GM12878 (cell line): ENCODE results near the gene RFK. TPM values are rescaled to one million over a fixed set of nuclear protein-coding genes. Genes with fewer than 3 reads are reported as not detected.

Experiments
- ATAC-seq: fragments of 200-7000 bp; cut with Tn5 transposase; 3 replicates; pipeline ENCODE4 v1.9.1; 2020; ENCODE audit warnings: mild to moderate bottlenecking, moderate library complexity
- BruUV-seq: library from RNA; stranded (reverse); fragments of 400-500 nt; replicated peaks from 2 replicates; lab custom pipeline; 2021; lab: Mats Ljungman, UMichigan
- CTCF ChIA-PET: fragments of 300-600 bp; sonication (Branson Sonifier 250); formaldehyde crosslinking; extraction: SDS; loops from one replicate; lab custom pipeline; 2021; ENCODE audit warnings: inconsistent platforms; lab: Yijun Ruan, JAX
- POLR2A ChIA-PET: fragments of 350-600 bp; formaldehyde crosslinking; extraction: SDS; loops from one replicate; lab custom pipeline; 2021; ENCODE audit warnings: inconsistent platforms; lab: Charles Lee
- RAD21 ChIA-PET: fragments of 300-600 bp; sonication (Branson Sonifier 250); formaldehyde crosslinking; loops from one replicate; lab custom pipeline; 2023; ENCODE audit warnings: antibody characterized with exemption; ENCODE audit not compliant: unreplicated experiment; lab: Charles Lee
- SMC1A ChIA-PET: fragments of 300-600 bp; sonication (Branson Sonifier 250); formaldehyde crosslinking; loops from one replicate; lab custom pipeline; 2023; ENCODE audit not compliant: unreplicated experiment, uncharacterized antibody; lab: Charles Lee
- DNase-seq: peaks from one replicate; pipeline ENCODE4 v3.0.0-alpha.2; 2011; ENCODE audit warnings: low read depth, low spot score
- FAIRE-seq: peaks from 3 replicates; lab custom pipeline; 2011; peaks lifted over from hg19 to GRCh38; lab: Jason Lieb, UNC
- H2AFZ ChIP-seq: 2 replicates; pipeline ENCODE4 v1.6.0; 2011; ENCODE audit warnings: low read depth, low read length, control low read depth; ENCODE audit not compliant: control insufficient read depth
- H3K27ac ChIP-seq: 2 replicates; pipeline ENCODE4 v1.5.1; 2011; ENCODE audit warnings: control low read depth; ENCODE audit not compliant: control insufficient read depth, insufficient read depth
- H3K27me3 ChIP-seq, 2 experiments: replicated peaks in 1 of 2; 2 replicates each; pipeline versions ENCODE4 v1.6.0 to v1.6.1; 2011; ENCODE audit warnings: low read length in 1 of 2; ENCODE audit not compliant: control insufficient read depth in 2 of 2, insufficient read depth in 2 of 2
- H3K36me3 ChIP-seq, 2 experiments: 2 replicates each; pipeline ENCODE4 v1.5.1; 2011; ENCODE audit warnings: low read length in 1 of 2; ENCODE audit not compliant: control insufficient read depth in 2 of 2, insufficient read depth in 2 of 2
- H3K4me1 ChIP-seq: 2 replicates; pipeline ENCODE4 v1.6.1; 2011; ENCODE audit warnings: mild to moderate bottlenecking, low read length, moderate library complexity, mixed read lengths; ENCODE audit not compliant: control insufficient read depth, insufficient read depth
- H3K4me2 ChIP-seq: 2 replicates; pipeline ENCODE4 v1.6.0; 2011; ENCODE audit warnings: control low read depth; ENCODE audit not compliant: control insufficient read depth, insufficient read depth
- H3K4me3 ChIP-seq: fragments of 200-600 bp; sonication (generic); 2 replicates; pipeline ENCODE4 v1.5.1; 2016
- H3K79me2 ChIP-seq: 2 replicates; pipeline ENCODE4 v1.6.0; 2011; ENCODE audit warnings: low read length; ENCODE audit not compliant: control insufficient read depth, insufficient read depth
- H3K9ac ChIP-seq: 2 replicates; pipeline ENCODE4 v1.8.0; 2011; ENCODE audit warnings: low read length, control low read depth, mixed read lengths; ENCODE audit not compliant: control insufficient read depth, insufficient read depth
- H3K9me3 ChIP-seq: replicated peaks from 3 replicates; pipeline ENCODE4 v1.5.1; 2011; ENCODE audit warnings: mild to moderate bottlenecking, low read length; ENCODE audit not compliant: control insufficient read depth, insufficient read depth
- H4K20me1 ChIP-seq: 2 replicates; pipeline ENCODE4 v1.6.0; 2011; ENCODE audit not compliant: control insufficient read depth, insufficient read depth
- CHD1 ChIP-seq: IDR thresholded peaks from 2 replicates; pipeline ENCODE4 v1.6.1; 2012; ENCODE audit warnings: low read depth, low read length, improper control_type of control experiment
- ETV6 ChIP-seq, 2 experiments: fragments of 450-650 bp in 1 of 2; IDR thresholded peaks in 1 of 2; conservative IDR thresholded peaks in 1 of 2; 2 replicates each; pipeline ENCODE4 v1.6.1; 2014; ENCODE audit warnings: antibody characterized with exemption in 1 of 2, borderline replicate concordance in 1 of 2, low read depth in 1 of 2, mild to moderate bottlenecking in 1 of 2, moderate library complexity in 1 of 2
- FOS ChIP-seq: IDR thresholded peaks from 3 replicates; pipeline ENCODE4 v1.6.1; 2011; ENCODE audit warnings: borderline replicate concordance; ENCODE audit not compliant: insufficient read length; ENCODE audit errors: extremely low read depth
- RBBP5 ChIP-seq: fragments of 200-600 bp; sonication (generic); conservative IDR thresholded peaks from 2 replicates; pipeline ENCODE4 v1.6.1; 2016
- RFX5 ChIP-seq: IDR thresholded peaks from 2 replicates; pipeline ENCODE4 v1.6.1; 2011; ENCODE audit warnings: low read depth, low read length, improper control_type of control experiment
- RUNX3 ChIP-seq: IDR thresholded peaks from 2 replicates; pipeline ENCODE4 v1.6.1; 2012; ENCODE audit warnings: low read length, inconsistent platforms
- SIN3A ChIP-seq: IDR thresholded peaks from 2 replicates; pipeline ENCODE4 v1.6.1; 2012; ENCODE audit warnings: low read depth, low read length, improper control_type of control experiment
- SMARCA5 ChIP-seq: fragments of 450-650 bp; IDR thresholded peaks from 2 replicates; pipeline ENCODE4 v1.6.1; 2017; ENCODE audit warnings: mild to moderate bottlenecking
- SREBF2 ChIP-seq: IDR thresholded peaks from 2 replicates; pipeline ENCODE4 v1.6.1; 2012; ENCODE audit warnings: mild to moderate bottlenecking, low read length
- SUZ12 ChIP-seq: fragments of 200-600 bp; sonication (generic); IDR thresholded peaks from one replicate; pipeline ENCODE4 v1.6.1; 2018; ENCODE audit warnings: antibody characterized with exemption, mild to moderate bottlenecking; ENCODE audit not compliant: unreplicated experiment
- WRNIP1 ChIP-seq: IDR thresholded peaks from 2 replicates; pipeline ENCODE4 v1.6.1; 2011; ENCODE audit warnings: low read depth, low read length, improper control_type of control experiment, borderline replicate concordance
- YBX1 ChIP-seq: fragments of 450-650 bp; IDR thresholded peaks from 2 replicates; pipeline ENCODE4 v1.6.1; 2016; ENCODE audit warnings: antibody characterized with exemption
- ZZZ3 ChIP-seq: IDR thresholded peaks from 2 replicates; pipeline ENCODE4 v1.6.1; 2011; ENCODE audit warnings: low read depth; ENCODE audit not compliant: control insufficient read depth, insufficient read length
- WGBS: methylation state at CpG from one replicate; pipeline ENCODE4 v1.1.6; 2016; ENCODE audit warnings: low lambda C conversion rate; ENCODE audit not compliant: insufficient replicate concordance, insufficient coverage; ENCODE audit errors: missing lambda C conversion rate; 5-methylcytosine and 5-hydroxymethylcytosine counted together
- in situ Hi-C: fragments of 300-500 bp; cut with MboI; formaldehyde crosslinking; loops from 9 replicates; pipeline ENCODE4 v1.14.3; 2018; ENCODE audit warnings: mixed read lengths
- intact Hi-C: fragments of 100-400 bp; cut with micrococcal nuclease; formaldehyde crosslinking; loops from one replicate; pipeline ENCODE4 v1.14.2; 2022; ENCODE audit not compliant: unreplicated experiment
- polyA plus RNA-seq, 11 experiments: library from polyadenylated mRNA; depleted of rRNA in 4 of 11; unstranded in 6 of 11; stranded (reverse) in 5 of 11; fragments of >200 nt; fragmentation: Nextera tagmentation in 4 of 11; fragmentation: Illumina TruSeq in 1 of 11; extraction: Ambion mirVana in 4 of 11; extraction: Trizol in 1 of 11; gene quantifications; 1 replicate in 1 of 11; 2 replicates in 10 of 11; pipeline versions ENCODE4 v1.2.1 to v1.2.3, GENCODE V29; 2011 to 2016; ENCODE audit warnings: inconsistent platforms in 2 of 11, missing spikeins in 2 of 11, low read depth in 1 of 11
- total RNA-seq, 4 experiments: library from RNA; depleted of rRNA in 3 of 4; stranded (reverse); fragments of >200 nt in 3 of 4; fragmentation: Illumina TruSeq in 1 of 4; extraction: Trizol in 1 of 4; gene quantifications; 2 replicates each; pipeline versions ENCODE4 v1.2.1 to v1.2.3, GENCODE V29; 2013 to 2021
- TF ChIP-seq, protein P1 (sequence below): IDR thresholded peaks from 2 replicates; pipeline ENCODE4 v1.6.1; 2012; ENCODE audit warnings: low read depth, low read length, improper control_type of control experiment

Gene RFK
- total and polyA plus RNA-seq, 10 of the 15 experiments (the other 5 are each of a cell fraction or from before 2014, with no cell fraction given): 4.4 to 18.6 (median 11.6) TPM

DNA sequence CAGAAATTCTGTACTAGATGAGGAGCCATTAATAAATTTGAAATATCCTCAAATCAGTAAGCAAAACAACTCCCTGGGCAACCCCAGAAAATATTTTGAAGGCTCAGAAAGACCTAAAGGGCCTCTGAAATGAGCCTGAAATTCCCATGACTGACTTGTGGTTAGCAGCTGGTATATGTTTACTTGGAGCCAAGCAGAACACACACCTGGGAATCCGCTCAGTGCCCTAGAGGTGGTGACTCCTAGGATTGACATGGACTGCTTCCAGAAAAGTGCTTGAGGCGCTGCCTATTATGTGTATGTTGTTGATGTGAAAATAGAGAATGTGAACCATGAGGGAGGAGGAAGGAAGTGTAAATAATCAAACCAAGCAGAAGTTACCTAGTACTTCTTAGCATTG lies 14.7 kb downstream of the RFK start:
- WGBS: 78% methylated on average over 2 of the region's 2 CpGs

DNA sequence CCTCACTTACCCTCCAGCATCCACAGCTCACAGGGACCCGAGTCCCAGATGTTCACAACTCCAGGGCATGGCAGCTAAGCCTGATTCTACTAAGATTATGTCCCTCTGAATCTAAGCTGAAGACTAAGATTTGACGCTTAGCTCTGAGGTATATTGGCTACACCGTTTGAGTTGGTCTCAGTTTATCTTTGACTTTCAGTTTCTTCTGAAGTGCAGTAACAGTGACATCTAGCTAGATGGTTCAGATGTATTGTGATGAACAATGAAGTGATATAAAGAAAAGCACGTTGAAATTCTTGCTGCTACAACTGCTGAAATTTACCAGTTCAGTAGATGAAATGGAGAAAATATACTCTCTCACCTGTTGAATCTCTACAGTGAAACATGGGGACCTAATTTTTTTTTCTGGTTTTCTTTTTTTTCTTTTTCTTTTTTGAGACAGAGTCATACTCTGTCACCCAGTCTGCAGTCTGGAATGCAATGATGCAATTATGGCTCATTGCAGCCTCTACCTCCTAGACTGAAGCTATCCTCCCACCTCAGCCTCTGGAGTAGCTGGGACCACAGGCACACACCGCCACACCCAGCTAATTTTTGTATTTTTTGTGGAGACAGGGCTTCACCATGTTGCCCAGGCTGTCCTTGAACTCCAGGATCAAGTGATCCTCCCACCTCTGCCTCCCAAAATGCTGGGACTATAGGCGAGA lies 15.7 kb downstream of the RFK start:
- in situ Hi-C loops (no loop called here), intact Hi-C loops (no loop called here)
- no peak overlapping the region for H3K27ac ChIP-seq
- no peak overlapping the region for H2AFZ ChIP-seq
- no peaks in the 10 kb centered on the region for H3K27me3 ChIP-seq
- H3K79me2 ChIP-seq: no peaks in the 10 kb centered on the region
- FAIRE-seq: no peak
- DNase-seq: no peak
- no peak overlapping the region for H3K4me3 ChIP-seq
- H4K20me1 ChIP-seq: no peaks in the 10 kb centered on the region
- POLR2A ChIA-PET: no interaction called here
- H3K9ac ChIP-seq: no peak overlapping the region
- CTCF ChIA-PET: interaction anchor here (0.9 to 1.5 kb wide), 3 partner anchors 9 to 41 kb away, joined by 3 to 5 read pairs (median 3); no protein-coding TSS in a partner anchor
- RAD21 ChIA-PET: no interaction called here
- 54% methylated on average over 6 of the region's 6 CpGs for WGBS
- no TSS peak for BruUV-seq
- no peak for ATAC-seq
- SMC1A ChIA-PET: interaction anchor here (1.2 to 1.5 kb wide), 3 partner anchors 8 to 15 kb away, joined by 3 to 5 read pairs (median 4); no protein-coding TSS in a partner anchor
- H3K4me2 ChIP-seq: no peak overlapping the region
- peaks cover under 1% of the 10 kb centered on the region for H3K4me1 ChIP-seq
- H3K9me3 ChIP-seq: no peaks in the 10 kb centered on the region
- H3K36me3 ChIP-seq: no peaks in the 10 kb centered on the region
- TF ChIP-seq CHD1 (no peak), WRNIP1 (no peak), YBX1 (no peak), RFX5 (no peak), ZZZ3 (no peak), RBBP5 (no peak), SUZ12 (no peak)
- TF ChIP-seq, protein P1, sequence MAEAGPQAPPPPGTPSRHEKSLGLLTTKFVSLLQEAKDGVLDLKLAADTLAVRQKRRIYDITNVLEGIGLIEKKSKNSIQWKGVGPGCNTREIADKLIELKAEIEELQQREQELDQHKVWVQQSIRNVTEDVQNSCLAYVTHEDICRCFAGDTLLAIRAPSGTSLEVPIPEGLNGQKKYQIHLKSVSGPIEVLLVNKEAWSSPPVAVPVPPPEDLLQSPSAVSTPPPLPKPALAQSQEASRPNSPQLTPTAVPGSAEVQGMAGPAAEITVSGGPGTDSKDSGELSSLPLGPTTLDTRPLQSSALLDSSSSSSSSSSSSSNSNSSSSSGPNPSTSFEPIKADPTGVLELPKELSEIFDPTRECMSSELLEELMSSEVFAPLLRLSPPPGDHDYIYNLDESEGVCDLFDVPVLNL: no peak

More for the DNA sequence above, 14.7 kb downstream of the RFK start:
- Histone ChIP-seq H3K27me3 (no peaks in the 10 kb centered on the region), H3K4me2 (no peak overlapping the region), H4K20me1 (no peaks in the 10 kb centered on the region), H3K9ac (no peak overlapping the region), H3K4me3 (no peak overlapping the region), H3K79me2 (no peaks in the 10 kb centered on the region), H3K27ac (no peak overlapping the region), H3K36me3 (no peaks in the 10 kb centered on the region), H3K4me1 (no peaks in the 10 kb centered on the region), H2AFZ (no peak overlapping the region), H3K9me3 (no peaks in the 10 kb centered on the region)
- in situ Hi-C loops (no loop called here), intact Hi-C loops (no loop called here)
- CTCF ChIA-PET: interaction anchor here (1.5 kb wide), 1 partner anchor 10 kb away, joined by 5 read pairs; no protein-coding TSS in a partner anchor
- TF ChIP-seq ETV6 (conservative IDR thresholded peaks at IDR 0.05 in 1 of 2, IDR thresholded peaks at IDR 0.05 in 1 of 2; ENCODE audit: borderline replicate concordance in 1 of 2, low read depth in 1 of 2) (no peak), SREBF2 (no peak), RUNX3 (no peak), FOS (no peak), SMARCA5 (no peak), SIN3A (no peak)
- DNase-seq: no peak
- no peak for ATAC-seq
- BruUV-seq: no TSS peak
- RAD21 ChIA-PET: interaction anchor here (0.8 kb wide), 1 partner anchor 15 kb away, joined by 4 read pairs; the partner anchor contains the start of gene RFK
- POLR2A ChIA-PET: no interaction called here
- FAIRE-seq: no peak
- SMC1A ChIA-PET: interaction anchor here (1.5 kb wide), 1 partner anchor 12 kb away, joined by 5 read pairs; no protein-coding TSS in a partner anchor
